H1 (cell line): ENCODE results near the gene MYMX.

Experiments
- CEBPB ChIP-seq: IDR thresholded peaks from 2 replicates; pipeline ENCODE4 v1.6.1; 2012; ENCODE audit warnings: low read depth, low read length
- CTCF ChIP-seq, 3 experiments: IDR thresholded peaks; 1 replicate in 2 of 3; 2 replicates in 1 of 3; pipeline versions ENCODE4 v1.5.1 to v1.6.1; 2011; ENCODE audit warnings: low read length in 3 of 3, mild to moderate bottlenecking in 3 of 3, inconsistent platforms in 2 of 3, low read depth in 1 of 3, moderate library complexity in 1 of 3; ENCODE audit not compliant: insufficient read depth in 1 of 3; ENCODE audit errors: control extremely low read depth in 1 of 3
- EP300 ChIP-seq, 2 experiments: IDR thresholded peaks; 1 replicate in 1 of 2; 2 replicates in 1 of 2; pipeline ENCODE4 v1.6.1; 2011 to 2012; ENCODE audit warnings: low read depth in 2 of 2, low read length in 2 of 2, mild to moderate bottlenecking in 2 of 2, borderline replicate concordance in 1 of 2, inconsistent platforms in 1 of 2, moderate library complexity in 1 of 2
- EZH2 ChIP-seq: fragments of 200-600 bp; sonication (generic); IDR thresholded peaks from 2 replicates; pipeline ENCODE4 v1.7.1; 2012; ENCODE audit warnings: low read depth, mild to moderate bottlenecking, moderate library complexity, low read length, inconsistent platforms; ENCODE audit not compliant: severe bottlenecking
- KDM1A ChIP-seq: fragments of 200-600, 300-600 bp; sonication (generic); IDR thresholded peaks from 2 replicates; pipeline ENCODE4 v1.7.1; 2016; ENCODE audit warnings: mild to moderate bottlenecking, low read length, borderline replicate concordance
- POLR2AphosphoS5 ChIP-seq: IDR thresholded peaks from 2 replicates; pipeline ENCODE4 v1.6.1; 2011; ENCODE audit warnings: low read depth, low read length
- RAD21 ChIP-seq, 2 experiments: IDR thresholded peaks in 1 of 2; conservative IDR thresholded peaks in 1 of 2; 2 replicates each; pipeline ENCODE4 v1.6.1; 2011; ENCODE audit warnings: low read depth in 2 of 2, low read length in 2 of 2, improper control_type of control experiment in 1 of 2, inconsistent platforms in 1 of 2, mild to moderate bottlenecking in 1 of 2, moderate library complexity in 1 of 2
- RBBP5 ChIP-seq: IDR thresholded peaks from 2 replicates; pipeline ENCODE4 v1.7.1; 2012; ENCODE audit warnings: low read depth, mild to moderate bottlenecking, inconsistent platforms, low read length, moderate library complexity, borderline replicate concordance
- SUZ12 ChIP-seq: fragments of 200-600 bp; sonication (generic); IDR thresholded peaks from 2 replicates; pipeline ENCODE4 v1.6.1; 2012; ENCODE audit warnings: mild to moderate bottlenecking, inconsistent platforms, low read length, moderate library complexity, mixed read lengths
- TAF7 ChIP-seq: optimal IDR thresholded peaks from 2 replicates; pipeline ENCODE3; 2011; ENCODE audit warnings: low read depth, mild to moderate bottlenecking, inconsistent platforms, low read length, moderate library complexity, borderline replicate concordance
- YY1 ChIP-seq: IDR thresholded peaks from 2 replicates; pipeline ENCODE4 v1.6.1; 2011; ENCODE audit warnings: low read depth, mild to moderate bottlenecking, low read length
- TF ChIP-seq, protein P1 (sequence below): IDR thresholded peaks from 2 replicates; pipeline ENCODE4 v1.6.1; 2011; ENCODE audit warnings: low read length, improper control_type of control experiment

- TF ChIP-seq EZH2 = no peak
- TF ChIP-seq, protein P1, sequence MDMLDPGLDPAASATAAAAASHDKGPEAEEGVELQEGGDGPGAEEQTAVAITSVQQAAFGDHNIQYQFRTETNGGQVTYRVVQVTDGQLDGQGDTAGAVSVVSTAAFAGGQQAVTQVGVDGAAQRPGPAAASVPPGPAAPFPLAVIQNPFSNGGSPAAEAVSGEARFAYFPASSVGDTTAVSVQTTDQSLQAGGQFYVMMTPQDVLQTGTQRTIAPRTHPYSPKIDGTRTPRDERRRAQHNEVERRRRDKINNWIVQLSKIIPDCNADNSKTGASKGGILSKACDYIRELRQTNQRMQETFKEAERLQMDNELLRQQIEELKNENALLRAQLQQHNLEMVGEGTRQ = no peak
- no peak for TF ChIP-seq KDM1A
- TF ChIP-seq YY1 = no peak
- TF ChIP-seq CTCF (IDR thresholded peaks at IDR 0.05; ENCODE audit: control extremely low read depth in 1 of 3, insufficient read depth in 1 of 3, low read depth in 1 of 3, low read length in 3 of 3) = no peak
- TF ChIP-seq POLR2AphosphoS5 = no peak
- no peak for TF ChIP-seq CEBPB
- no peak for TF ChIP-seq TAF7
- no peak for TF ChIP-seq RBBP5
- no peak for TF ChIP-seq RAD21 (IDR thresholded peaks at IDR 0.05 in 1 of 2, conservative IDR thresholded peaks at IDR 0.05 in 1 of 2; ENCODE audit: low read depth in 2 of 2, low read length in 2 of 2)
- TF ChIP-seq EP300 (IDR thresholded peaks at IDR 0.05; ENCODE audit: borderline replicate concordance in 1 of 2, low read depth in 2 of 2, low read length in 2 of 2) = no peak
- TF ChIP-seq SUZ12 = no peak
These were observed 11.7 kb downstream of the MYMX start for GRCh38 chr6:44228433-44228832.
